Body of pancreas (tissue), 4 donors: Measurements from ENCODE around the gene ITM2C.

Experiments
- CTCF ChIP-seq, 7 experiments: fragments of 450-650 bp in 4 of 7; fragments of 200-600 bp in 3 of 7; sonication (generic) in 3 of 7; IDR thresholded peaks; one replicate each; pipeline ENCODE4 v1.5.1; 2016 to 2019; ENCODE audit warnings: antibody characterized with exemption in 7 of 7
- POLR2A ChIP-seq, 3 donors: fragments of 450-650 bp; IDR thresholded peaks; one replicate each; pipeline ENCODE4 v1.6.1; 2016; ENCODE audit warnings: antibody characterized with exemption in 3 of 3, mild to moderate bottlenecking in 2 of 3

GRCh38 chr2:230886671-230887071 is 21.9 kb downstream of the ITM2C start:
- no peak for TF ChIP-seq CTCF (IDR thresholded peaks at IDR 0.05)
- TF ChIP-seq POLR2A (IDR thresholded peaks at IDR 0.05): no peak
